A673 (cell line): ENCODE measurements around the gene AKNA.

ENCODE experiments used
- CTCF ChIP-seq: fragments of 300-800, 200-600 bp; sonication (generic); conservative IDR thresholded peaks from 2 replicates; pipeline ENCODE4 v1.5.1; 2017; ENCODE audit warnings: low read depth, mild to moderate bottlenecking, antibody characterized with exemption, low read length, moderate library complexity, mixed read lengths
- EZH2 ChIP-seq: fragments of 200-600 bp; sonication (generic); IDR thresholded peaks from 2 replicates; pipeline ENCODE4 v1.6.1; 2017; ENCODE audit warnings: borderline replicate concordance, low read depth, mild to moderate bottlenecking, mixed read lengths, antibody characterized with exemption, low read length; ENCODE audit not compliant: poor library complexity, severe bottlenecking

GRCh38 chr9:114324492-114324891 lies 63.3 kb downstream of the AKNA start:
- TF ChIP-seq CTCF (no peak), EZH2 (no peak)
